T-cell (primary cell): ENCODE results near the gene MLNR. TPM values are rescaled to one million over a fixed set of nuclear protein-coding genes. Genes with fewer than 3 reads are reported as not detected.

ENCODE experiments used
- ATAC-seq, 4 experiments: fragments of 200-7000 bp in 3 of 4; fragments of 150-1000 bp in 1 of 4; cut with Tn5 transposase; replicated peaks in 1 of 4; 1 replicate in 3 of 4; 2 replicates in 1 of 4; pipeline ENCODE4 v1.10.0; 2021; ENCODE audit warnings: moderate library complexity in 3 of 4, mild to moderate bottlenecking in 2 of 4, moderate number of reproducible peaks in 1 of 4
- CTCF ChIA-PET, 2 donors: fragments of 300-600 bp; sonication (Branson Sonifier 250); formaldehyde crosslinking; loops; one replicate each; lab custom pipeline; 2022; ENCODE audit warnings: antibody characterized with exemption in 2 of 2; lab: Charles Lee
- POLR2A ChIA-PET, 2 donors: fragments of 300-600 bp; sonication (Branson Sonifier 250); formaldehyde crosslinking; loops; one replicate each; lab custom pipeline; 2022; ENCODE audit warnings: antibody characterized with exemption in 2 of 2; lab: Charles Lee
- DNase-seq, 35 experiments: peaks; one replicate each; pipeline versions ENCODE4 v3.0.0 to v3.0.0-alpha.2; 2013 to 2023
- H3K27ac ChIP-seq: one replicate; pipeline ENCODE4 v1.5.1; 2013; ENCODE audit warnings: low read length
- H3K27me3 ChIP-seq, 2 experiments: replicated peaks in 1 of 2; 1 replicate in 1 of 2; 2 replicates in 1 of 2; pipeline versions ENCODE4 v1.6.1 to v1.7.0; 2013; ENCODE audit warnings: low read length in 1 of 2, mixed read lengths in 1 of 2; ENCODE audit not compliant: control insufficient read depth in 2 of 2, insufficient read depth in 2 of 2; ENCODE audit errors: extremely low read depth in 1 of 2
- H3K36me3 ChIP-seq, 2 donors: 1 replicate in 1 of 2; 2 replicates in 1 of 2; pipeline versions ENCODE4 v1.6.1 to v1.7.0; 2013; ENCODE audit warnings: low read length in 1 of 2; ENCODE audit not compliant: control insufficient read depth in 2 of 2, insufficient read depth in 1 of 2; ENCODE audit errors: extremely low read depth in 1 of 2
- H3K4me1 ChIP-seq, 2 experiments: 1 replicate in 1 of 2; 2 replicates in 1 of 2; pipeline versions ENCODE4 v1.6.1 to v1.7.0; 2013; ENCODE audit warnings: low read length in 2 of 2, mixed read lengths in 1 of 2; ENCODE audit not compliant: insufficient read depth in 2 of 2, control insufficient read depth in 1 of 2; ENCODE audit errors: extremely low read depth in 1 of 2
- H3K4me3 ChIP-seq, 2 donors: 1 replicate in 1 of 2; 2 replicates in 1 of 2; pipeline versions ENCODE4 v1.5.1 to v1.7.0; 2013; ENCODE audit warnings: mild to moderate bottlenecking in 2 of 2, low read length in 1 of 2, moderate library complexity in 1 of 2; ENCODE audit not compliant: control insufficient read depth in 1 of 2; ENCODE audit errors: extremely low read depth in 1 of 2
- H3K9me3 ChIP-seq: 2 replicates; pipeline ENCODE4 v1.7.0; 2013
- H3K27ac Mint-ChIP-seq, 2 donors: one replicate each; pipeline ENCODE4 v1.8.0; 2020 to 2021; ENCODE audit warnings: mild to moderate bottlenecking in 2 of 2, mixed read lengths in 2 of 2
- H3K27me3 Mint-ChIP-seq, 2 donors: one replicate each; pipeline ENCODE4 v1.8.0; 2021 to 2022; ENCODE audit warnings: mixed read lengths in 2 of 2
- H3K36me3 Mint-ChIP-seq: one replicate; pipeline ENCODE4 v1.8.0; 2021; ENCODE audit warnings: mixed read lengths
- H3K4me1 Mint-ChIP-seq, 3 donors: one replicate each; pipeline ENCODE4 v1.8.0; 2020 to 2022; ENCODE audit warnings: mixed read lengths in 3 of 3, mild to moderate bottlenecking in 1 of 3
- H3K4me3 Mint-ChIP-seq, 3 donors: one replicate each; pipeline ENCODE4 v1.8.0; 2020 to 2022; ENCODE audit warnings: mild to moderate bottlenecking in 3 of 3, mixed read lengths in 3 of 3, moderate library complexity in 3 of 3
- H3K9me3 Mint-ChIP-seq, 3 donors: one replicate each; pipeline ENCODE4 v1.8.0; 2020 to 2022; ENCODE audit warnings: mixed read lengths in 3 of 3
- WGBS: methylation state at CpG from one replicate; pipeline ENCODE4 v1.1.5; 2013; ENCODE audit warnings: missing lambda C conversion rate; ENCODE audit not compliant: insufficient coverage; 5-methylcytosine and 5-hydroxymethylcytosine counted together
- total RNA-seq, 35 experiments: library from RNA in 6 of 35; stranded (reverse) in 6 of 35; fragments of 120-200 nt in 1 of 35; gene quantifications; one replicate each; pipeline versions ENCODE4 v1.2.1 to v1.2.4 and lab custom pipeline; 2013 to 2026

MLNR gene, protein sequence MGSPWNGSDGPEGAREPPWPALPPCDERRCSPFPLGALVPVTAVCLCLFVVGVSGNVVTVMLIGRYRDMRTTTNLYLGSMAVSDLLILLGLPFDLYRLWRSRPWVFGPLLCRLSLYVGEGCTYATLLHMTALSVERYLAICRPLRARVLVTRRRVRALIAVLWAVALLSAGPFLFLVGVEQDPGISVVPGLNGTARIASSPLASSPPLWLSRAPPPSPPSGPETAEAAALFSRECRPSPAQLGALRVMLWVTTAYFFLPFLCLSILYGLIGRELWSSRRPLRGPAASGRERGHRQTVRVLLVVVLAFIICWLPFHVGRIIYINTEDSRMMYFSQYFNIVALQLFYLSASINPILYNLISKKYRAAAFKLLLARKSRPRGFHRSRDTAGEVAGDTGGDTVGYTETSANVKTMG
- total RNA-seq (not detected), total RNA-seq (lab: John Stamatoyannopoulos, UW) (0 to 0.07 (median 0) reads per million in 29 experiments)
- total RNA-seq (2013), result not detected

- DNase-seq (peak in 28 of 35 experiments; percentile 7 to 57 (median 28)), ATAC-seq (peak; percentile 68 to 81 (median 72))
- H3K27me3 ChIP-seq, result peaks cover 2 to 56% of the 10 kb centered on the region in 2 experiments
- H3K4me1 ChIP-seq, result peaks cover 0 to 18% of the 10 kb centered on the region in 2 experiments
- POLR2A ChIA-PET, result no interaction called here
- Mint-ChIP-seq H3K27ac (no peak within 1 kb of the TSS), H3K4me3 (peak within 1 kb of the TSS; percentile 65 to 79 (median 67)), H3K9me3 (no peaks in the 10 kb centered on the region), H3K36me3 (peaks cover 3% of the 10 kb centered on the region), H3K4me1 (peaks cover 3 to 21% (median 17%) of the 10 kb centered on the region in 3 donors), H3K27me3 (peaks cover 54 to 58% of the 10 kb centered on the region in 2 donors)
- peak within 1 kb of the TSS; percentile 31 to 55 for H3K4me3 ChIP-seq
- no peaks in the 10 kb centered on the region for H3K36me3 ChIP-seq
- 6% methylated on average over 111 of the region's 111 CpGs for WGBS
- H3K27ac ChIP-seq, result no peak within 1 kb of the TSS
- H3K9me3 ChIP-seq, result no peaks in the 10 kb centered on the region
- CTCF ChIA-PET, result interaction anchor here in 1 of 2 donors (0.6 kb wide), 1 partner anchor 54 kb away, joined by 6 read pairs; no protein-coding TSS in a partner anchor
Measured at GRCh38 chr13:49220036-49220855, at the start of gene MLNR. Gene MLNR (plus strand): TSS chr13:49220338. CDS start chr13:49220338, 0 bp downstream.

DNA sequence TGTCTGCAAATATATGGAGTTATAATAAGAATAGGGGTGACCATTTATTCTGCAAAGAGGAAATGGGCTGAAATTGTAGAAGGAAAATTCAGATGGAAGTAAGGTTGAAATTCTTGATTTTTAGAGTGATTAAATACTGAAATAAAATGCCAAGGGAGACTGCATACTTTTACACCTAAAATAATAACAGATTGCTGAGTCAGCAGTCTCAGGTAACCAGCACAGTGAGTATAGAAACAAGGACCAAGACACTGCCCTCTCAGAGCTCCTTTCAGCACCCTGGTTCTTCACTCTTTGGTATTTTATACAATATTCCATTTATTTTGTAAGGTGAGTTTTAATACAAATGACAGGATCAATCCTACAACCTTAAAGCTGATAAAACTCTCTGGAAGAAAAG lies 48.8 kb upstream of the MLNR start:
- Mint-ChIP-seq H3K27me3 (no peaks in the 10 kb centered on the region), H3K27ac (no peak overlapping the region), H3K4me1 (peaks cover 0 to 6% (median 3%) of the 10 kb centered on the region in 3 donors), H3K36me3 (peaks cover 56% of the 10 kb centered on the region), H3K4me3 (no peak overlapping the region), H3K9me3 (no peaks in the 10 kb centered on the region)
- POLR2A ChIA-PET, result no interaction called here
- Histone ChIP-seq H3K4me3 (no peak overlapping the region), H3K27ac (no peak overlapping the region), H3K4me1 (no peaks in the 10 kb centered on the region), H3K27me3 (no peaks in the 10 kb centered on the region), H3K36me3 (peaks cover 0 to 33% of the 10 kb centered on the region in 2 donors), H3K9me3 (no peaks in the 10 kb centered on the region)
- DNase-seq (no peak), ATAC-seq (no peak)
- CTCF ChIA-PET, result no interaction called here

- Mint-ChIP-seq H3K9me3 (no peaks in the 10 kb centered on the region), H3K4me3 (no peak overlapping the region), H3K27me3 (no peaks in the 10 kb centered on the region), H3K27ac (no peak overlapping the region), H3K36me3 (peaks cover 40% of the 10 kb centered on the region), H3K4me1 (peaks cover 0 to 4% (median 0%) of the 10 kb centered on the region in 3 donors)
- Histone ChIP-seq H3K27ac (no peak overlapping the region), H3K4me1 (no peaks in the 10 kb centered on the region), H3K36me3 (peaks cover under 1 to 67% of the 10 kb centered on the region in 2 donors), H3K9me3 (no peaks in the 10 kb centered on the region), H3K27me3 (no peaks in the 10 kb centered on the region), H3K4me3 (no peak overlapping the region)
- no peak for DNase-seq
- 92% methylated on average over 1 of the region's 1 CpG for WGBS
- ChIA-PET POLR2A (no interaction called here), CTCF (no interaction called here)
- ATAC-seq, result no peak
Measured at GRCh38 chr13:49183672-49184325, 36.3 kb upstream of the MLNR start.

DNA sequence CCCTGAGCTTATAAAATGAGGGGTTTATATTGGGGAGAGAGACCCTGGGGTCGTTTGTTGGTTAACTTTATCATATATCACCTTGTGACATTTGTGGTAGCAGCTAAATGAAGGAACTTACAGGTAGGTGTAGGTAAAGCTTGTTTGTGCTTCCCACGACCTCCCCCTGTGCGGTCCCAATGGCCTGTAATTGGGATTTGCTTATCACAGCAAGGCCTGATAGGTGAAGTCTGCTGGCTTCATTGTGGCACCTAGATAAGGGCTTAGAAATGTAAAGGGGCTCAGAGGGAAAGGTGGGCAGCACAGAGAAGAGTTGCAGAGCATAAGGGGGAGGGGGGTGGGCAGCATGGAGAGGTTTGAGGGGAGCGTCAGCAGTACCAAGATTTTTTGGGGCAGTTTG lies 35.5 kb upstream of the MLNR start:
- peaks cover 37% of the 10 kb centered on the region for H3K36me3 Mint-ChIP-seq
- ATAC-seq, result no peak
- Histone ChIP-seq H3K4me3 (no peak overlapping the region), H3K36me3 (peaks cover 0 to 66% of the 10 kb centered on the region in 2 donors), H3K27me3 (no peaks in the 10 kb centered on the region), H3K4me1 (no peaks in the 10 kb centered on the region), H3K27ac (no peak overlapping the region), H3K9me3 (no peaks in the 10 kb centered on the region)
- WGBS, result 100% methylated on average over 3 of the region's 4 CpGs
- peaks cover 0 to 4% (median 0%) of the 10 kb centered on the region in 3 donors for H3K4me1 Mint-ChIP-seq
- no peaks in the 10 kb centered on the region for H3K27me3 Mint-ChIP-seq
- no peaks in the 10 kb centered on the region for H3K9me3 Mint-ChIP-seq
- H3K27ac Mint-ChIP-seq, result no peak overlapping the region
- H3K4me3 Mint-ChIP-seq, result no peak overlapping the region
- ChIA-PET POLR2A (no interaction called here), CTCF (interaction anchor here in 1 of 2 donors (0.6 kb wide), 1 partner anchor 799 kb away, joined by 4 read pairs; no protein-coding TSS in a partner anchor)
- no peak for DNase-seq

DNA sequence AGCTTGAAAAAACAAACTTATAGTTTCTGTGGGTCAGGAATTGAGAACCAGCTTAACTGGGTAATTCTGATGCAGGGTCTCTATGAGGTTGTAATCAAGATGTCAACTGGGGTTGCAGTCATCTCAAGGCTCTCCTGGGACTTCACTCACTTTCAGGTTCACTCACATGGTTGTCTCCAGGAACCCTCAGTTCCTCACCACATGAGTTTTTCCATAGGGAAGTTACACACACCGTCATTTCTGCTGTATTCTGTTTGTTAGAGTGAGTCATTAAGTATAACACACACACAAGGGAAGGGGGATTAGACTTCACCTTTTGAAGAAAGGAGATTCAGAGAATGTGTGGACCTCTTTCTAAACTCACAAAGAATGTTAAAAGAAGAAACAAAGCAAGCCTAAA lies 34.9 kb upstream of the MLNR start:
- no peaks in the 10 kb centered on the region for H3K9me3 Mint-ChIP-seq
- no CpG with 5 or more reads among the region's 1 CpG for WGBS
- H3K27ac ChIP-seq, result no peak overlapping the region
- no peaks in the 10 kb centered on the region for H3K27me3 ChIP-seq
- H3K4me1 ChIP-seq, result no peaks in the 10 kb centered on the region
- peaks cover 33% of the 10 kb centered on the region for H3K36me3 Mint-ChIP-seq
- POLR2A ChIA-PET, result interaction anchor here in 1 of 2 donors (0.8 kb wide), 1 partner anchor 13 kb away, joined by 3 read pairs; no protein-coding TSS in a partner anchor
- peaks cover 0 to 4% (median 0%) of the 10 kb centered on the region in 3 donors for H3K4me1 Mint-ChIP-seq
- CTCF ChIA-PET, result interaction anchor here in 1 of 2 donors (0.6 kb wide), 1 partner anchor 651 kb away, joined by 3 read pairs; no protein-coding TSS in a partner anchor
- H3K4me3 ChIP-seq, result no peak overlapping the region
- ATAC-seq (no peak), DNase-seq (no peak)
- H3K27me3 Mint-ChIP-seq, result no peaks in the 10 kb centered on the region
- peaks cover 0 to 67% of the 10 kb centered on the region in 2 donors for H3K36me3 ChIP-seq
- no peaks in the 10 kb centered on the region for H3K9me3 ChIP-seq
- peak overlapping the region; percentile 11 to 59 for H3K27ac Mint-ChIP-seq
- H3K4me3 Mint-ChIP-seq, result no peak overlapping the region
